ENCODE results near the gene ATF4.

GRCh38 chr22:39514373-39514973 lies 5.9 kb upstream of the ATF4 start:
- TF ChIP-seq CTCF (IDR thresholded peaks at IDR 0.05), result peak; percentile 38 to 77 (median 62)
- no peak for TF ChIP-seq POLR2A (IDR thresholded peaks at IDR 0.05)
